Adrenal gland (tissue), 5 donors: ENCODE results near the gene SPAG4.

ENCODE experiments used
- POLR2A ChIP-seq, 2 donors: fragments of 450-650 bp; IDR thresholded peaks; one replicate each; pipeline ENCODE4 v1.6.1; 2017; ENCODE audit warnings: antibody characterized with exemption in 2 of 2, mild to moderate bottlenecking in 2 of 2, moderate library complexity in 1 of 2
- TF ChIP-seq, protein P1 (sequence below), 6 experiments: fragments of 450-650 bp in 4 of 6; fragments of 200-600 bp in 2 of 6; sonication (generic) in 1 of 6; IDR thresholded peaks; 1 replicate in 5 of 6; 2 replicates in 1 of 6; pipeline versions ENCODE4 v1.5.1 to v1.8.0; 2016 to 2021; ENCODE audit warnings: antibody characterized with exemption in 6 of 6, mild to moderate bottlenecking in 2 of 6, moderate library complexity in 1 of 6
- donor health status: DM: no; HTN: no; CAD: no.

- TF ChIP-seq, protein P1, sequence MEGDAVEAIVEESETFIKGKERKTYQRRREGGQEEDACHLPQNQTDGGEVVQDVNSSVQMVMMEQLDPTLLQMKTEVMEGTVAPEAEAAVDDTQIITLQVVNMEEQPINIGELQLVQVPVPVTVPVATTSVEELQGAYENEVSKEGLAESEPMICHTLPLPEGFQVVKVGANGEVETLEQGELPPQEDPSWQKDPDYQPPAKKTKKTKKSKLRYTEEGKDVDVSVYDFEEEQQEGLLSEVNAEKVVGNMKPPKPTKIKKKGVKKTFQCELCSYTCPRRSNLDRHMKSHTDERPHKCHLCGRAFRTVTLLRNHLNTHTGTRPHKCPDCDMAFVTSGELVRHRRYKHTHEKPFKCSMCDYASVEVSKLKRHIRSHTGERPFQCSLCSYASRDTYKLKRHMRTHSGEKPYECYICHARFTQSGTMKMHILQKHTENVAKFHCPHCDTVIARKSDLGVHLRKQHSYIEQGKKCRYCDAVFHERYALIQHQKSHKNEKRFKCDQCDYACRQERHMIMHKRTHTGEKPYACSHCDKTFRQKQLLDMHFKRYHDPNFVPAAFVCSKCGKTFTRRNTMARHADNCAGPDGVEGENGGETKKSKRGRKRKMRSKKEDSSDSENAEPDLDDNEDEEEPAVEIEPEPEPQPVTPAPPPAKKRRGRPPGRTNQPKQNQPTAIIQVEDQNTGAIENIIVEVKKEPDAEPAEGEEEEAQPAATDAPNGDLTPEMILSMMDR (IDR thresholded peaks at IDR 0.05): no peak
- no peak for TF ChIP-seq POLR2A (IDR thresholded peaks at IDR 0.05)
Observed at GRCh38 chr20:35568645-35569044, 47.0 kb upstream of the SPAG4 start.
